ENCODE data around the gene NKAIN2.

NKAIN2 gene

DNA sequence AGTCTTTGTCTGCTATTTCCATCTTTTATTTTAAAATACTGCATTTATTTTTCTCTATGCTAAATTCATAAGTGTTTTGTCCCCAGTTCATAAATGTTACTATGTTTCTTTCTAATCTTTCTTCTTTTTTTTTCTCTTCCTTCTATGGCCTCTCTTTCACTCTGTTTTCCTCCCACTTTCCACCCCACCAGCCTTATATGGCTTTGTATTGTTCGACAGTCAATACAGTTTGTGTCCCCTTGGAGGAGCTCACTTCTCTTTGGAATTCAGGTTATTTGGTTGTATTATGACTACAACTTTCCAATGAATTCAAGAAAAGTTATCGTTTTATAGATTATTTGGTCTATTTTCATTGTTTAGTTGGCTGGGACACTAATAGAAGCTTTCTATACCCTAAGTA is 393.5 kb downstream of the NKAIN2 start:
- Histone ChIP-seq H3K79me2 (ENCODE audit: low read length) (no peaks in the 10 kb centered on the region), H3K9me3 (replicated peaks; ENCODE audit: insufficient read depth, low read length) (no peaks in the 10 kb centered on the region), H3F3A (ENCODE audit: insufficient read depth, low read length) (no peaks in the 10 kb centered on the region), H3K27ac (ENCODE audit: low read length) (no peak overlapping the region), H3K4me3 (ENCODE audit: low read length) (no peak overlapping the region), H3K4me1 (ENCODE audit: low read length) (no peaks in the 10 kb centered on the region), H3K9me2 (replicated peaks; ENCODE audit: insufficient read depth, low read length) (no peaks in the 10 kb centered on the region), H3K36me3 (replicated peaks; ENCODE audit: insufficient read depth, low read length) (no peaks in the 10 kb centered on the region), H4K20me1 (ENCODE audit: insufficient read depth, low read length) (no peaks in the 10 kb centered on the region), H3K4me2 (ENCODE audit: low read depth, low read length) (no peak overlapping the region), H3K9ac (ENCODE audit: low read length) (no peak overlapping the region), H3K27me3 (replicated peaks; ENCODE audit: insufficient read depth, low read length) (no peaks in the 10 kb centered on the region), H2AFZ (ENCODE audit: low read length) (no peak overlapping the region)
- no peak for TF ChIP-seq EZH2 (optimal IDR thresholded peaks at IDR 0.05; ENCODE audit: low read depth, low read length)
- TF ChIP-seq, protein P1, sequence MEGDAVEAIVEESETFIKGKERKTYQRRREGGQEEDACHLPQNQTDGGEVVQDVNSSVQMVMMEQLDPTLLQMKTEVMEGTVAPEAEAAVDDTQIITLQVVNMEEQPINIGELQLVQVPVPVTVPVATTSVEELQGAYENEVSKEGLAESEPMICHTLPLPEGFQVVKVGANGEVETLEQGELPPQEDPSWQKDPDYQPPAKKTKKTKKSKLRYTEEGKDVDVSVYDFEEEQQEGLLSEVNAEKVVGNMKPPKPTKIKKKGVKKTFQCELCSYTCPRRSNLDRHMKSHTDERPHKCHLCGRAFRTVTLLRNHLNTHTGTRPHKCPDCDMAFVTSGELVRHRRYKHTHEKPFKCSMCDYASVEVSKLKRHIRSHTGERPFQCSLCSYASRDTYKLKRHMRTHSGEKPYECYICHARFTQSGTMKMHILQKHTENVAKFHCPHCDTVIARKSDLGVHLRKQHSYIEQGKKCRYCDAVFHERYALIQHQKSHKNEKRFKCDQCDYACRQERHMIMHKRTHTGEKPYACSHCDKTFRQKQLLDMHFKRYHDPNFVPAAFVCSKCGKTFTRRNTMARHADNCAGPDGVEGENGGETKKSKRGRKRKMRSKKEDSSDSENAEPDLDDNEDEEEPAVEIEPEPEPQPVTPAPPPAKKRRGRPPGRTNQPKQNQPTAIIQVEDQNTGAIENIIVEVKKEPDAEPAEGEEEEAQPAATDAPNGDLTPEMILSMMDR (IDR thresholded peaks at IDR 0.05; ENCODE audit: low read length): no peak
- TF ChIP-seq EZH2phosphoT487 (IDR thresholded peaks at IDR 0.05; ENCODE audit: low read length): no peak
- DNase-seq: no peak

DNA sequence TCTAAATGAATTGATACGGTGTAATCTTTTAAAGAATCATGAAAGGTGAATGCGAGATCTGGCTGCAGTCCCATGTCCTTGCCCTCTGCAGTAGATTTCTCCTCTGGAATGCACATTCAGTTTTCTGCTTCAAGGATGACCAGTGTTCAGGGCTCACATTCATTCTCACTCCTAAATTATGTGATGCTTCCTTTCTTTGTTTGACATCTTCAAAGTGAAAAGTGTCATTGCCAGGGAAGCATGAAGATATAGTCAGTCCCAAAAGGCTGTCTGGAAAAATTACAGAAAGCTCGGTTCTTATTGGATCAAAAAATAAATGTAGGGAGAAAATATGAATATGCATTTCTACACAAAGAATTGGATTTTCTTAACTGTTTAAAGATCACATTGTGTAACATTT is 395.6 kb downstream of the NKAIN2 start:
- no peak overlapping the region for H3K9ac ChIP-seq (ENCODE audit: low read length)
- no peak overlapping the region for H3K27ac ChIP-seq (ENCODE audit: low read length)
- H3K79me2 ChIP-seq (ENCODE audit: low read length): no peaks in the 10 kb centered on the region
- no peak overlapping the region for H2AFZ ChIP-seq (ENCODE audit: low read length)
- no peaks in the 10 kb centered on the region for H3K27me3 ChIP-seq (replicated peaks; ENCODE audit: insufficient read depth, low read length)
- no peak overlapping the region for H3K4me3 ChIP-seq (ENCODE audit: low read length)
- no peaks in the 10 kb centered on the region for H3K4me1 ChIP-seq (ENCODE audit: low read length)
- no peaks in the 10 kb centered on the region for H3K9me3 ChIP-seq (replicated peaks; ENCODE audit: insufficient read depth, low read length)
- no peak for DNase-seq
- H3K36me3 ChIP-seq (replicated peaks; ENCODE audit: insufficient read depth, low read length): no peaks in the 10 kb centered on the region
- H3K9me2 ChIP-seq (replicated peaks; ENCODE audit: insufficient read depth, low read length): no peaks in the 10 kb centered on the region
- no peak overlapping the region for H3K4me2 ChIP-seq (ENCODE audit: low read depth, low read length)
- no peak for TF ChIP-seq EZH2 (optimal IDR thresholded peaks at IDR 0.05; ENCODE audit: low read depth, low read length)
- TF ChIP-seq EZH2phosphoT487 (IDR thresholded peaks at IDR 0.05; ENCODE audit: low read length): no peak
- TF ChIP-seq, protein P1 (IDR thresholded peaks at IDR 0.05; ENCODE audit: low read length): no peak
- H3F3A ChIP-seq (ENCODE audit: insufficient read depth, low read length): no peaks in the 10 kb centered on the region
- H4K20me1 ChIP-seq (ENCODE audit: insufficient read depth, low read length): no peaks in the 10 kb centered on the region

DNA sequence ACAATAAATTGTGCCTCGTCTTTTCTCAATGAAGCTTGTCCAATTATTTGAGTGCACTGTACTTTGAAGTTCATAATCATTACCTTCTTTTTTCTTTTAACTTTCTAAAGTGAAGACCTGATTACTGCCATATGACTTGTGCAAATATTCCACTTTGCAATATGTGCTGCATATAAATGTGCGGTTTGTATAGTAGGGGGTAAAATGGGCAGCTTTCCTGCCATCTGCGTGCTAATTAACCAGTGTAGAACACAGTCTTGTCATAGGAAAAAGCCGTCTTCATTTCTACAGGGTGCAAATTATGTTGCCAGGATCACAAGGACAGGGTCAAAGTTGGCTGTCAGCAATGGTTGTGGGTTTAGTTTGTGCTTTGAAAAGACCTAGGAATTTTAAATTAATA is 397.0 kb downstream of the NKAIN2 start:
- no peaks in the 10 kb centered on the region for H3K9me3 ChIP-seq (replicated peaks; ENCODE audit: insufficient read depth, low read length)
- no peaks in the 10 kb centered on the region for H3K27me3 ChIP-seq (replicated peaks; ENCODE audit: insufficient read depth, low read length)
- TF ChIP-seq EZH2 (optimal IDR thresholded peaks at IDR 0.05; ENCODE audit: low read depth, low read length) (no peak), EZH2phosphoT487 (IDR thresholded peaks at IDR 0.05; ENCODE audit: low read length) (no peak)
- TF ChIP-seq, protein P1 (IDR thresholded peaks at IDR 0.05; ENCODE audit: low read length): no peak
- no peaks in the 10 kb centered on the region for H3K79me2 ChIP-seq (ENCODE audit: low read length)
- no peak overlapping the region for H3K9ac ChIP-seq (ENCODE audit: low read length)
- H3K4me1 ChIP-seq (ENCODE audit: low read length): no peaks in the 10 kb centered on the region
- no peak overlapping the region for H3K4me3 ChIP-seq (ENCODE audit: low read length)
- no peaks in the 10 kb centered on the region for H4K20me1 ChIP-seq (ENCODE audit: insufficient read depth, low read length)
- H3K4me2 ChIP-seq (ENCODE audit: low read depth, low read length): no peak overlapping the region
- no peak for DNase-seq
- H3K9me2 ChIP-seq (replicated peaks; ENCODE audit: insufficient read depth, low read length): no peaks in the 10 kb centered on the region
- no peaks in the 10 kb centered on the region for H3K36me3 ChIP-seq (replicated peaks; ENCODE audit: insufficient read depth, low read length)
- no peak overlapping the region for H3K27ac ChIP-seq (ENCODE audit: low read length)
- H3F3A ChIP-seq (ENCODE audit: insufficient read depth, low read length): no peaks in the 10 kb centered on the region
- H2AFZ ChIP-seq (ENCODE audit: low read length): no peak overlapping the region
